Psoas muscle (tissue), 8 donors: Measurements from ENCODE around the gene ALB. TPM values are rescaled to one million over a fixed set of nuclear protein-coding genes. Genes with fewer than 3 reads are reported as not detected.
"Not testable (repeated sequence)": the region's sequence is repeated elsewhere in the genome, so short reads cannot be mapped to it uniquely, and the experiment has no call there.

Experiments
- ATAC-seq, 4 donors: fragments of 200-7000 bp; cut with Tn5 transposase; one replicate each; pipeline ENCODE4 v1.9.1; 2020; ENCODE audit warnings: moderate library complexity in 3 of 4, mild to moderate bottlenecking in 2 of 4
- DNase-seq, 2 donors: peaks; one replicate each; pipeline ENCODE4 v3.0.0-alpha.2; 2020
- H3K27ac ChIP-seq: fragments of 200-600 bp; one replicate; pipeline ENCODE4 v1.8.0; 2022
- H3K27me3 ChIP-seq, 3 donors: fragments of 200-600 bp in 1 of 3; one replicate each; pipeline versions ENCODE4 v1.6.1 to v1.8.0; 2013 to 2022; ENCODE audit warnings: low read length in 2 of 3, mild to moderate bottlenecking in 2 of 3, moderate library complexity in 1 of 3; ENCODE audit not compliant: insufficient read depth in 3 of 3
- H3K36me3 ChIP-seq, 2 donors: fragments of 200-600 bp in 1 of 2; one replicate each; pipeline versions ENCODE4 v1.6.1 to v1.8.0; 2013 to 2022; ENCODE audit warnings: low read depth in 1 of 2, mild to moderate bottlenecking in 1 of 2, moderate library complexity in 1 of 2; ENCODE audit not compliant: insufficient read depth in 1 of 2
- H3K4me1 ChIP-seq: fragments of 200-600 bp; one replicate; pipeline ENCODE4 v1.8.0; 2022
- H3K4me3 ChIP-seq: fragments of 200-600 bp; one replicate; pipeline ENCODE4 v1.8.0; 2022; ENCODE audit warnings: mild to moderate bottlenecking
- H3K9me3 ChIP-seq: fragments of 200-600 bp; one replicate; pipeline ENCODE4 v1.8.0; 2022
- CTCF ChIP-seq: fragments of 200-600 bp; IDR thresholded peaks from one replicate; pipeline ENCODE4 v1.8.0; 2022; ENCODE audit warnings: antibody characterized with exemption
- WGBS, 3 donors: extraction: QIAGEN DNeasy Blood & Tissue Kit; methylation state at CpG; one replicate each; pipeline versions ENCODE4 v1.1.6 to v1.1.7; 2013; 5-methylcytosine and 5-hydroxymethylcytosine counted together
- intact Hi-C, 2 donors: fragments of 100-400 bp; cut with DNase I; formaldehyde crosslinking; loops; one replicate each; pipeline versions ENCODE4 v1.11.0 to v1.14.2; 2022
- long read RNA-seq, 2 donors: library from polyadenylated mRNA; unstranded; transcript quantifications; one replicate each; pipeline ENCODE4 v2.0.0, GENCODE V29; 2021
- polyA plus RNA-seq, 3 donors: library from polyadenylated mRNA; stranded (reverse); fragments of 200-250 nt; gene quantifications; one replicate each; pipeline ENCODE4 v1.2.3, GENCODE V29; 2013
- total RNA-seq, 4 donors: library from RNA; stranded (reverse); fragmentation: NEBNext Ultra II Directional in 2 of 4; extraction: Animal tissue kit (Norgen Biotek cat#: 25700) in 2 of 4; gene quantifications; one replicate each; pipeline versions ENCODE4 v1.2.1 to v1.2.4, GENCODE V29; 2021 to 2023
- donor health status: healthy with polysubstance abuse.
- donor health status: DM: no; HTN: no; CAD: no; lungs with moderate emphysema.
- donor health status: Bipolar disorder and iron deficiency.
- donor health status: healthy.
- donor health status: DM: yes; HTN: yes; CAD: no.
- donor health status: DM: no; HTN: no; CAD: no.
- donor health status: DM: no; HTN: no; CAD: no.
- donor health status: DM: yes; HTN: yes; CAD: no.

Gene ALB
- total RNA-seq (1 to 10 TPM in 2 of 4 donors, not detected in 2; 5.4 to 5.9 TPM), polyA plus RNA-seq (not detected)
- long read RNA-seq, donor 1 = 0 reads
- long read RNA-seq, donor 2 = 0 reads

GRCh38 chr4:73404042-73404441 is at the start of gene ALB:
ALB (plus strand) TSS chr4:73404287; CDS start chr4:73404328, 41 bp downstream.
- DNase-seq (no peak), ATAC-seq (no peak)
- H3K27me3 ChIP-seq = no peaks in the 10 kb centered on the region
- 87 to 90% (median 88%) methylated on average over 7 of the region's 7 CpGs for WGBS, 3 donors
- intact Hi-C loops = no loop called here
- no peak within 1 kb of the TSS for H3K4me3 ChIP-seq
- no peak for TF ChIP-seq CTCF
- no peaks in the 10 kb centered on the region for H3K4me1 ChIP-seq
- H3K36me3 ChIP-seq = no peaks in the 10 kb centered on the region
- H3K9me3 ChIP-seq = no peaks in the 10 kb centered on the region
- H3K27ac ChIP-seq = no peak within 1 kb of the TSS

- H3K27me3 ChIP-seq, H3K36me3 ChIP-seq, H3K9me3 ChIP-seq, H3K27ac ChIP-seq, intact Hi-C loops, H3K4me3 ChIP-seq, ATAC-seq, DNase-seq, H3K4me1 ChIP-seq: not testable (repeated sequence)
- 60 to 79% (median 72%) methylated on average over 1 of the region's 1 CpG for WGBS, 3 donors
These were observed 46.9 kb upstream of the ALB start for GRCh38 chr4:73357174-73357573.

GRCh38 chr4:73369506-73370199 is 34.4 kb upstream of the ALB start:
- ATAC-seq, H3K27me3 ChIP-seq, H3K9me3 ChIP-seq, DNase-seq, H3K4me1 ChIP-seq, H3K4me3 ChIP-seq, intact Hi-C loops, H3K36me3 ChIP-seq, H3K27ac ChIP-seq: not testable (repeated sequence)
- 81 to 82% (median 82%) methylated on average over 8 of the region's 8 CpGs for WGBS, 3 donors

GRCh38 chr4:73375328-73375741 is 28.8 kb upstream of the ALB start:
- ATAC-seq = no peak
- TF ChIP-seq CTCF = no peak
- DNase-seq = no peak
- 15 to 25% (median 19%) methylated on average over 1 of the region's 1 CpG for WGBS, 3 donors
- no peak overlapping the region for H3K4me3 ChIP-seq
- H3K27me3 ChIP-seq = no peaks in the 10 kb centered on the region
- no peaks in the 10 kb centered on the region for H3K9me3 ChIP-seq
- intact Hi-C loops = no loop called here
- no peaks in the 10 kb centered on the region for H3K36me3 ChIP-seq
- H3K4me1 ChIP-seq = no peaks in the 10 kb centered on the region
- no peak overlapping the region for H3K27ac ChIP-seq

GRCh38 chr4:73376251-73376650 is 27.8 kb upstream of the ALB start:
- H3K36me3 ChIP-seq = no peaks in the 10 kb centered on the region
- intact Hi-C loops = no loop called here
- H3K9me3 ChIP-seq = no peaks in the 10 kb centered on the region
- H3K4me1 ChIP-seq = no peaks in the 10 kb centered on the region
- no peak overlapping the region for H3K4me3 ChIP-seq
- no peak for DNase-seq
- H3K27me3 ChIP-seq = no peaks in the 10 kb centered on the region
- no peak overlapping the region for H3K27ac ChIP-seq
- no peak for TF ChIP-seq CTCF
- ATAC-seq = no peak

- no peaks in the 10 kb centered on the region for H3K27me3 ChIP-seq
- H3K9me3 ChIP-seq = no peaks in the 10 kb centered on the region
- 77 to 89% (median 84%) methylated on average over 4 of the region's 4 CpGs for whole genome bisulfite sequencing, 3 donors
- intact Hi-C loops = no loop called here
- TF ChIP-seq CTCF = no peak
- H3K4me1 ChIP-seq = no peaks in the 10 kb centered on the region
- no peak overlapping the region for H3K4me3 ChIP-seq
- no peaks in the 10 kb centered on the region for H3K36me3 ChIP-seq
- ATAC-seq (no peak), DNase-seq (no peak)
- H3K27ac ChIP-seq = no peak overlapping the region
These were observed 27.1 kb upstream of the ALB start for GRCh38 chr4:73376976-73377375.
